HG03442 (cell line): ENCODE data around the gene TNFRSF18.

Source experiments
- ATAC-seq: cut with Tn5 transposase; IDR thresholded peaks from one replicate; pipeline ENCODE4 v1.9.1; 2021; ENCODE audit warnings: mild to moderate bottlenecking, moderate library complexity; ENCODE audit not compliant: unreplicated experiment

The TNFRSF18 gene

GRCh38 chr1:1167841-1168450 is 38.4 kb downstream of the TNFRSF18 start:
- ATAC-seq = no peak

GRCh38 chr1:1167398-1167821 is 39.0 kb downstream of the TNFRSF18 start:
- no peak for ATAC-seq

GRCh38 chr1:1166642-1167397 is 39.6 kb downstream of the TNFRSF18 start:
- ATAC-seq = no peak

DNA sequence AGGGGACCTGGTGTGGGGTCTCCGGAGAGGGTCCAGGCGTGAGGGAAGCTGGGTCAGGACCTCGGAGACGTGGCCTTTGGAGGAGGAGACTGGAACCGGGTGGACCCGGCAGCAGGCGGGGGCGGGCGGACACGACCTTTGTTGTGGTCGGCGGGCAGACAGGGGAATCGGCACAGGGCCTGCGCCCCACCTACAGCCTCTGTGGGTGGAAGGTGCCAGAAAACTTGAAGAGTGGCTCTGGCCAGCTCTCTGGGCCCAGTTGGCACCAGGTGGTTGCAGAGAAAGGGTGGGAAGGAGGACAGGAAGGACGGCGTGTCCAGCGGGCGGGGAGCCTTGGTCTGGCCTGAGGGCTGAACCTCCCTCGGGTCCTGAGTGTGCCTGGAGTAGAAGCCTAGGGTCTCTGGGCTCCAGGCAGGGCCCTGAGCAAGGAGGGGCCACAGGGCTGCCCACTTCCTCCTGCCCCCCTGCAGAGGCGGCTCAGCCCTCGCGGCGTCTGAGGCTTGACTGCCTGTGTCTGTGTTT is 40.4 kb downstream of the TNFRSF18 start:
- ATAC-seq = no peak

DNA sequence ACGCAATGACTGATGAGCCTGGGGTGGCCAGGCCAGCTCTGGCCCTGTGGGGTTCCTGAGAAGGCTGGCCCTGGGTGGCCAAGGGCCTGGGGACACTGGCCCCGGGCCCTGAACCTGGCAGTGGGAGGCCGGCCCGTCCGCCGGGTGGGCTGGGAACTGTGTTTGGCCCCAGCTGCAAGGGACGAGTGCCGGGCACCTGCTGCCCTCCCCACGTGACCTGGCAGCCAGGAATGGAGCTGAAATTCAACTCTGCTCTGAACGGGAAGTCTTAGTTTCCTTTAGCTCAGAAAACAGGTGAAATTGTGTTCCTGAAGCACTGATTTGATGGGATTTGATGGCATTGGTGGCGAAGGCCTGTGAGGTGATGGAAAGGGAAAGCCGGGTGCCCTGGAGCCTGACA is 40.9 kb downstream of the TNFRSF18 start:
- ATAC-seq = no peak

- no peak for ATAC-seq
Observed at GRCh38 chr1:1164701-1165451, 41.5 kb downstream of the TNFRSF18 start.

DNA sequence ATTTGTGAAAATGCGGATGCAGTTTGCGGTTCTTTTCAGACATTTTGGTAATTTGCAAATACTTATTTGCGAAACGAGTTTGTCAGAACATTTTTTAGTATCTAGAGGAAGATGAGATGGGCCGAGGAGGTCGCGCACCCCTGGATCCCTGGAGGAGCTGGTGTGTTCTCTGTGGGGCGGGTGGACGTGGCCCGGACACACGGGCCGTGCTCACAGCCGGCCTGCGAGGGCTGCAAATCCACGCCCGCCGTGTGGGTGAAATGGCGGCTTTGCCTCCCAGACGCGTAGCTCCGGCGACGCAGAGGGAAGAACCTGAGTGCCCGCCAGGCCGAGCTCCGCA is 42.1 kb downstream of the TNFRSF18 start:
- no peak for ATAC-seq

DNA sequence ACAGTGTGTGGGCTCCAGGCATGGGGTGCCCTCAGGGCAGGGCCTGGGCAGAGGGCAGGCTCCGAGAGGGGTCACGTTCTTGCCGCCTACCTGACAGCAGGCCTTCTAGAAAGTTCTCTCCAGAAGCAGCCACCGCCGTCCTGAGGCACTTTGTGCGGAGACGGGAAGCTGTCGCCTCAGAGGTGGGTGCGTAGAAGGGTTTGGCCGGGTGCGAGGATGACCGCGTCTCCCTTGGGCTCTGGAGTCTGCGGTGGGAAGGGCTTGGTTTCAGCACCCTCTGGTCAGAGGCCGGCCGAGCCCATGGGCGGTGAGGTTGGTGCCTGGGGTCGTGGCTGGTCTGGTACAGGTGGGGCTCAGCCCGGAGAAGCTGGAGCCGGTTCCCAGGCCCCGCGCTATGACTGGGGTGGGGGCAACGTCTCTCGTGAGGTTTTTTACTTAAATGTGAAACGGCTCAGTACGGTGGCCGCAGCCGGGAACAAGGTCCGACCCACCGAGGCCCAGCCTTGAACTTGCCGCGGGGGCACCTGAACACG is 42.8 kb downstream of the TNFRSF18 start:
- no peak for ATAC-seq

DNA sequence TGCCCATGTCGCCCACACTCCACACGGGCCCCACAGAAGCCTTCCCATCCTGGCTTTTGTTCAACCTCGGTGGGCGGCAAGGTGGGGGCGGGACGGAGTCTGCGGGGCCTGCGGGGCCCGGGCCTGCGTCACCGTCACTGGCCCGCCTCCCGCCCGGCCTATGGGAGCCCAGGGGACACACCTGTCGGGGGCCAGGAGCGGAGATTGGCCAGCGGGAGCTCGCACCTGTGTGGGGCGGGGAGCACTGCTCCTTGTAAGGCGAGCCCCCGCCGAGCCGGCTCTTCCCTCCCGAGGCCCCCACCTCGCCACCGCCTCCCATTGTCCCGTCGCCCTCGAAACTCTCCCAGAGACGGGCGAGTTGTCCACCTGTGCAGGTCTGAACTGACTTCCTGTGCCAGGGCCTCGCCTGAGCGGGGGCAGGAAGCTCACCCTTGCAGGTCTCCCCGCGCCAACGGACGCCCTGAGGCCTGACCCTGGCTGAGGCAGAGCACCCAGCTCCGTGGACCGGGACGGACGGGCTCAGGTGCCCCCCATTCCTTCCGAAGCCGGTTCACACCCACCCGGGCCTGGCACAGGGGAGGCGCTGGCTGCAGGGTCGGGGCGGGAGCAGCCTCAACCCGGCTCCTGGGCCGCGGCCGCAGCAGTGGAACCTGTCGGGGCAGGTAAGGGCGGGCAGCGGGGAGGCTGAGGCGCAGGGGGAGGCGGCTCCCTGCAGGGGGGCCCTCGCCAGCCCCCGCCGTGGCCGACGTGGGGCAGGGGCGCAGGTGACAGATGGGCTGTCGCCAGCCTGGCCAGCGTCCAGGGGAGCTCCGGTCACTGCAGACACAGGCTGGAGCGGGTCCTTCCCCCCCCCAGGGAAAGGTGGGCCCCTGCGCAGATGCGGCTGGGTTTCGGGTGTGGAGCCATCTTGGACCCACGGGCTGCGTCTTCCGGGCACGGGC is 43.5 kb downstream of the TNFRSF18 start:
- ATAC-seq = no peak

DNA sequence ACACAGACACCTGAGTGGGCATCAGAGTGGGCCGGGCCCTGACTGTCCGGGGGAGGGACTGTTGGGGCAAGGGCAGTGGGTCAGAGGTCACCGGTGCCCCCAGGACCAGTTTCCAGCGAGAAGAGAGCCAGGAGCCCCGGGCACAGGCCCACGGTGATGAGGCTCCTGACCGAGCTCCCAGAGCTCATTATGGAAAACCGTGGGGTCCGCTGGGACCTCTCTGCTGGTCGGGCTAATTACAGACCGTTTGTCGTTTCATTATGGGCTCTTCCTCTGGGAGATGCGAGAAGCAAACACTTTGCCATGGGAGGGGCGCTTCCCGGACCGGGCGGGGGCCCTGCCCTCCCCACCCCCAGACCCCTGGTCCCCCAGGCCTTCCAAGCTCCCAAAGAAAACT is 44.7 kb downstream of the TNFRSF18 start:
- ATAC-seq = no peak

- no peak for ATAC-seq
Observed at GRCh38 chr1:1161078-1161682, 45.2 kb downstream of the TNFRSF18 start.

DNA sequence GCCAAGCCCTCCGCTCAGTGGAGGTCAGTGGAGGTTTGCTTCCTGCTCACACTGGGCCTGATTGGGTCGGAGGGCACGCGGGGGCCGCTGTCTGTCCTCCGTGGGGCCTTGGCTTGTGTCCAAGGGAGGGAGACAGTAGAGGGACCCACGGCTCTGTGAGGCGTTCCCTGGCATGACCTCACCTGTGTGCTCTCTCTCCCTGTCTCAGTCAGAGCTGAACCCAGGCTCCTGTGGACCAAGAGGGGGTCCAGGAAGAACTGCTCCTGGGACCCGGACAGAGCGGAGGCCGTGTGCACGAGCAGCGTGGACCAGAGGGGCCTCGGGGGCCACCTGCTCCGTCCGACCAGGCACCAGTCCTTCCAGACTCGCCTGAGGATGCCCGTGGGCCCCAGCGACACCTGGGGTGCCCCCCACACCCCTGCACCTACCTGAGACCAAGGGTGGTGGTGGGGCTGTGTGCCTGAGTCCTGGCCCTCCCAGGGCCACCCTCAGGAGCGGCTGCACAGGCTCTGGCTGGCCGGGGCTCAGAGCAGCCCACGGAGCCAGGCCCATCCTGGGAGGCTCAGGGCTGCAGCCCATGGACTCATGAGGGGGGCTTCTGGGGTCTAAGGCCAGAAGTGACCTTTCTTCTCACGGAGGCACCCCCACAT is 46.0 kb downstream of the TNFRSF18 start:
- ATAC-seq = no peak

DNA sequence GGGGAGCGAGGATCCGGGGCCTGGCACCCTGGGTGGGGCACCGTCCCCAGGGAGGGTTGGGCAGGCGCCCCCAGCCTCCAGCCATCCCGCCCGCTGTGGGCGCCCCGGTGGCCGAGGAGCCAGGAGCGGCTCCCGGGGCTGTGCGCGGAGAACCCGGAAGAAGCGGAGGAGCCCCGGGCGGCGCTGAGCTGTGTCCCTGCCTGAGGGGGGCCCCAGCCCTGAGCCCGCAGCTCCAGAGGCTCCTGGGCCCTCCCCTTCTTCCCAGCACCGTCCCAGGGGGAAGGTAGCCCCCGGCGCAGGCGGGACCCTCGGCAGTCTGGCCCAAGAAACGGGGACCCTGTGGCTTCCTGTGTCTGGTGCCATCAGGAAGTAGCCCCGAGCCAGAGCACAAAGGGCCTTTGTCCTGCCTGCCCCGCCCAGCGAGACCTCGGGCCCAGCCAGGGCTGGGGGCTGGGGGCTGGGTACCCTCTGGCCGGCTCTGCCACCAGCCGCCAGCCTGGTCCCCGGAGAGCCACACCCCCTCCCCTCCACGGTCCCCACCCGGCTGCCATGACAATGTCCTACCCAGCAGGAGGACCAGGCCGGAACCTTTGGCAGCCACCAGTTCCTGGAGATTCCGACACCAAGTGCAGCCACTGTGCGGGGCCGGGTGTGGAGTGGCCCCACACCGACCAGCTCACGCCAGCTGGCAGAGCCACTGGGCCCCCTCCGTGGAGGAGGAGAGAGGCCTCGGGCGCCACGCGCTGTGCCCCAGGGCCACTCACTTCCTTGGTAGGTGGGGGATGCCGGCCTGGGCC is 48.3 kb downstream of the TNFRSF18 start:
- ATAC-seq = no peak

DNA sequence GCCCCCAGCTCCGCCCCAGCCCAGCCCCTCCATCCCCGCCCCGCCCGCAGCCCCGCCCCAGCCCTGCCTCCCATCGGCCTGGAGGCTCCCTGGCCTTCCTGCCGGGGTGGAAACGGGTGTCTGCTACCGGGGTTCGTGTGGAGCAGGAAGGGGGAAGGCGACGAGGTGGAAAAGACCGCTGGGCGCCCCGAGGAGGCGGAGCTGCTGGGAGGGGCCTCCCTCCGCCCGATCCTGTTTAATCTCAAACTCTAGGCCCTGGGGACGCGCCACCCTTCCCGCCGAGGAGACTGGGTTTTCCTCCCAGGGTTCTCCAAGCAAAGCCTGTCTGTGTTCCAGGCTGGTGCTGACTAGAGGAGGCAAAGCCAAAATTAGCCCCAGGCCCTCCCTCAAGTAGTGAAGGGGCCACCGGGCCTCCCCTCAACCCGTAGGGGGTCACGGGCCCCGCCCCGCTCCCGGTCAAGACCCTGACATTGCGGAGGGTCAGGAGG is 48.9 kb downstream of the TNFRSF18 start:
- ATAC-seq = no peak

GRCh38 chr1:1157033-1157365 is 49.4 kb downstream of the TNFRSF18 start:
- ATAC-seq = no peak

DNA sequence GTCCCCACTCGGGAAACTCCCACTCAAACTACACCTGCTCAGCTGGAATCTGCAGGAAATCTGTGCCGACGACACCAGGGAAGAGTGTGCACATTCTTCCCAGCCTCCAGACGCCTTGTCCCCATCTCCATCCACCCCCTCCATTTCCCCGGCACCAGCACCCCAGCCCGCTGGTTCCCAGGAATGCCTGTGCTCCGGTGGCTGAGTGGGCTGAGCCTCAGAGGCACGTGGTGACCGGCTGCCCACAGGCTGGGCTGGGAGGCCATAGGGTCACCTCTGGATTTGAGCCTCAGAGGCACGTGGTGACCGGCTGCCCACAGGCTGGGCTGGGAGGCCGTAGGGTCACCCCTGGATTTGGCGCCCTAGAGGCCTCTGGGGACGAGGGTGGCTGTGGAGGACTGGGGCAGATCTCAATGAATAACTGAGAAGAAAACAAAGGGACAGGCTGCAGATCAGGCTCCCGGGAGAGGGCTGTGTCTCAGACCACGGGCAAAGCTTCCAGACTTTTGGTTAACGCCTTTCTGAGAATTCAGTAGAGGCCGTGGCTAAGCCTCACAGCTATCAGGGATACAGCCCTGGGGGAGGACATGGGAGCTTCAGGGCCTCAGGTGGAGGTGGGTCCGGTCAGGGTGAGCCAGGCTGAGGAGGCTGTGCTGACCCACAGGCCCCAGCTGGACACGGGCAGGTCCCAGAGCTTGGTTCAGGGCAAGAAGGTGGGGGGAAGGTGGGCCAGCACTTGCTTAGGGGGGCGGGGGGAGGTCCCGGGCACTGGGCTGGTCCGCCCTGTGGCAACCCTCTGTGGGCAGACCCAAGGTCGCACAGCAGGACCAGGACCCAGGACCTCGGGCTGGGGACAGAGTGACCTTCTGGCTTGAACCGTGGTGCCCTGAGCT is 50.0 kb downstream of the TNFRSF18 start:
- ATAC-seq = no peak

- no peak for ATAC-seq
Observed at GRCh38 chr1:1155258-1155657, 51.1 kb downstream of the TNFRSF18 start.

DNA sequence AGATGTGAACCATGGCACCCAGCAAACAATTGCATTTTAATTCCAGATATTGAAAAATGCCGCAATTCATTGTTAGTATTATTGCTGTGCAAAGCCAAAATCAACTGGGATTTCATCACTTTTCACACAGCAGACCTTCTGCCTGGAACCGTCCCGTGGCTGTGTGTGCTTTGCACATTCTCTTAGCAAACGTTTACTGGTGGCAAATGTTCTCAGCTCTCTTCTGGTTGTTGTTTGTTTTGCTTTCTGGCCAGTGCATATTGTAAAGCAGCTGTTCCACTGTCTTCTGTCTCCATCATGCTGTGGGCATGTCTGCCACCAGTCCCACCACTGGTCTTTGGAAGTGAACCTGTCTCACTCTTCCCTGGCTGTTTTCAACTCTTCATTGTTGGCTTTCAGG is 52.5 kb downstream of the TNFRSF18 start:
- no peak for ATAC-seq
